Right cardiac atrium (tissue), 5 donors: Measurements from ENCODE around the gene NOTCH4. TPM values are rescaled to one million over a fixed set of nuclear protein-coding genes. Genes with fewer than 3 reads are reported as not detected.

ENCODE experiments used
- ATAC-seq, 2 donors: fragments of 200-7000 bp; cut with Tn5 transposase; one replicate each; pipeline versions ENCODE4 v1.8.0 to v1.9.1; 2020; ENCODE audit warnings: moderate library complexity in 2 of 2, mild to moderate bottlenecking in 1 of 2
- DNase-seq, 3 donors: peaks; one replicate each; pipeline ENCODE4 v3.0.0-alpha.2; 2020
- H3K27ac ChIP-seq: one replicate; pipeline ENCODE4 v1.5.1; 2013; ENCODE audit warnings: mild to moderate bottlenecking, low read length, control low read depth, moderate library complexity
- H3K27me3 ChIP-seq: one replicate; pipeline ENCODE4 v1.6.1; 2013; ENCODE audit not compliant: control insufficient read depth, insufficient read depth
- H3K4me1 ChIP-seq: one replicate; pipeline ENCODE4 v1.6.1; 2013; ENCODE audit warnings: low read length; ENCODE audit not compliant: control insufficient read depth, insufficient read depth
- H3K4me3 ChIP-seq: one replicate; pipeline ENCODE4 v1.5.1; 2013; ENCODE audit warnings: low read length, control low read depth
- H3K9me3 ChIP-seq: one replicate; pipeline ENCODE4 v1.6.1; 2013; ENCODE audit warnings: low read length; ENCODE audit not compliant: control insufficient read depth
- WGBS: extraction: QIAGEN DNeasy Blood & Tissue Kit; methylation state at CpG from one replicate; pipeline ENCODE4 v1.1.7; 2013; 5-methylcytosine and 5-hydroxymethylcytosine counted together
- intact Hi-C, 4 donors: fragments of 100-400 bp; cut with DNase I; formaldehyde crosslinking; loops; one replicate each; pipeline versions ENCODE4 v1.11.0 to v1.14.0; 2022 to 2023
- polyA plus RNA-seq: library from polyadenylated mRNA; stranded (reverse); fragments of 200-250 nt; gene quantifications from one replicate; pipeline ENCODE4 v1.2.3, GENCODE V29; 2013
- total RNA-seq, 4 donors: library from RNA; stranded (reverse); fragmentation: NEBNext Ultra II Directional; extraction: Animal tissue kit (Norgen Biotek cat#: 25700); gene quantifications; one replicate each; pipeline ENCODE4 v1.2.1, GENCODE V29; 2021
- donor health status: healthy with polysubstance abuse.
- donor health status: DM: no; HTN: yes; CAD: no.
- donor health status: DM: no; HTN: no; CAD: no.
- donor health status: DM: no; HTN: yes; CAD: no; lungs with severe emphysema.
- donor health status: DM: yes; HTN: yes; CAD: no.

Gene NOTCH4
- total and polyA plus RNA-seq, 5 donors = 14.4 to 33.5 (median 26.1) TPM

- H3K27me3 ChIP-seq = no peaks in the 10 kb centered on the region
- no peak overlapping the region for H3K27ac ChIP-seq
- intact Hi-C loops = no loop called here
- no peak for ATAC-seq
- no peak overlapping the region for H3K4me3 ChIP-seq
- H3K9me3 ChIP-seq = no peaks in the 10 kb centered on the region
- 80% methylated on average over 9 of the region's 9 CpGs for WGBS
- no peaks in the 10 kb centered on the region for H3K4me1 ChIP-seq
- DNase-seq = no peak
These were observed 20.2 kb downstream of the NOTCH4 start for GRCh38 chr6:32203426-32204267.

GRCh38 chr6:32202186-32202585 is 21.7 kb downstream of the NOTCH4 start:
- DNase-seq (peak in 1 of 3 donors; percentile 44), ATAC-seq (no peak)
- 86% methylated on average over 9 of the region's 9 CpGs for WGBS
- Histone ChIP-seq H3K4me3 (no peak overlapping the region), H3K9me3 (no peaks in the 10 kb centered on the region), H3K27me3 (no peaks in the 10 kb centered on the region), H3K27ac (no peak overlapping the region), H3K4me1 (peaks cover under 1% of the 10 kb centered on the region)
- intact Hi-C loops = no loop called here

- ATAC-seq = no peak
- no peak overlapping the region for H3K4me3 ChIP-seq
- no peak overlapping the region for H3K27ac ChIP-seq
- H3K9me3 ChIP-seq = no peaks in the 10 kb centered on the region
- intact Hi-C loops = no loop called here
- H3K27me3 ChIP-seq = no peaks in the 10 kb centered on the region
- peaks cover 2% of the 10 kb centered on the region for H3K4me1 ChIP-seq
- no peak for DNase-seq
- WGBS = 90% methylated on average over 13 of the region's 13 CpGs
These were observed 23.0 kb downstream of the NOTCH4 start for GRCh38 chr6:32200711-32201475.

GRCh38 chr6:32198866-32199265 is 25.0 kb downstream of the NOTCH4 start:
- intact Hi-C loops = loop anchor here in 1 of 4 donors (5.0 kb wide), 1 partner anchor 72 kb away; the partner anchor contains the start of gene ATF6B
- no peaks in the 10 kb centered on the region for H3K27me3 ChIP-seq
- 84% methylated on average over 17 of the region's 17 CpGs for WGBS
- H3K4me3 ChIP-seq = no peak overlapping the region
- H3K9me3 ChIP-seq = no peaks in the 10 kb centered on the region
- peaks cover 2% of the 10 kb centered on the region for H3K4me1 ChIP-seq
- DNase-seq = peak in 1 of 3 donors; percentile 51
- no peak for ATAC-seq
- no peak overlapping the region for H3K27ac ChIP-seq

- no peaks in the 10 kb centered on the region for H3K27me3 ChIP-seq
- H3K4me3 ChIP-seq = no peak overlapping the region
- DNase-seq (no peak), ATAC-seq (no peak)
- intact Hi-C loops = loop anchor here in 1 of 4 donors (5.0 kb wide), 1 partner anchor 71 kb away; the partner anchor contains the start of gene ATF6B
- no peak overlapping the region for H3K27ac ChIP-seq
- 79% methylated on average over 3 of the region's 3 CpGs for WGBS
- H3K4me1 ChIP-seq = peaks cover 2% of the 10 kb centered on the region
- H3K9me3 ChIP-seq = no peaks in the 10 kb centered on the region
These were observed 25.5 kb downstream of the NOTCH4 start for GRCh38 chr6:32198345-32198696.

- Histone ChIP-seq H3K4me3 (peak overlapping the region; percentile 66), H3K9me3 (no peaks in the 10 kb centered on the region), H3K27me3 (no peaks in the 10 kb centered on the region), H3K4me1 (peaks cover 2% of the 10 kb centered on the region), H3K27ac (peak overlapping the region; percentile 99)
- intact Hi-C loops = loop anchor here in 1 of 4 donors (5.0 kb wide), 1 partner anchor 70 kb away; the partner anchor contains the start of gene ATF6B
- WGBS = 23% methylated on average over 28 of the region's 28 CpGs
- DNase-seq (peak; percentile 68 to 87 (median 83)), ATAC-seq (peak in 1 of 2 donors; percentile 0)
These were observed 26.9 kb downstream of the NOTCH4 start for GRCh38 chr6:32196682-32197616.

GRCh38 chr6:32195902-32196681 is 27.8 kb downstream of the NOTCH4 start:
- WGBS = under 1% methylated on average over 58 of the region's 58 CpGs
- Histone ChIP-seq H3K27ac (peak overlapping the region; percentile 99), H3K4me3 (peak overlapping the region; percentile 66), H3K4me1 (peaks cover 2% of the 10 kb centered on the region), H3K27me3 (no peaks in the 10 kb centered on the region), H3K9me3 (no peaks in the 10 kb centered on the region)
- ATAC-seq = peak; percentile 91 to 93
- DNase-seq = peak; percentile 98
- intact Hi-C loops = loop anchor here in 1 of 4 donors (5.0 kb wide), 1 partner anchor 69 kb away; the partner anchor contains the start of gene ATF6B

GRCh38 chr6:32195652-32195901 is 28.3 kb downstream of the NOTCH4 start:
- Histone ChIP-seq H3K9me3 (no peaks in the 10 kb centered on the region), H3K27ac (no peak overlapping the region), H3K4me1 (peaks cover 5% of the 10 kb centered on the region), H3K4me3 (no peak overlapping the region), H3K27me3 (no peaks in the 10 kb centered on the region)
- ATAC-seq (peak; percentile 88 to 92), DNase-seq (peak; percentile 100)
- intact Hi-C loops = loop anchor here in 1 of 4 donors (5.0 kb wide), 1 partner anchor 68 kb away; the partner anchor contains the start of gene ATF6B
- WGBS = under 1% methylated on average over 25 of the region's 25 CpGs

- Histone ChIP-seq H3K27me3 (no peaks in the 10 kb centered on the region), H3K4me1 (peaks cover 5% of the 10 kb centered on the region), H3K27ac (peak overlapping the region; percentile 91), H3K9me3 (no peaks in the 10 kb centered on the region), H3K4me3 (peak overlapping the region; percentile 29)
- DNase-seq (peak in 1 of 3 donors; percentile 58), ATAC-seq (no peak)
- intact Hi-C loops = loop anchor here in 1 of 4 donors (5.0 kb wide), 1 partner anchor 68 kb away; the partner anchor contains the start of gene ATF6B
- WGBS = 17% methylated on average over 15 of the region's 15 CpGs
These were observed 28.8 kb downstream of the NOTCH4 start for GRCh38 chr6:32194825-32195651.
